B cell (primary cell): Measurements from ENCODE around the gene TTYH3. TPM values are rescaled to one million over a fixed set of nuclear protein-coding genes. Genes with fewer than 3 reads are reported as not detected.

Experiments used
- ATAC-seq: fragments of 200-7000 bp; cut with Tn5 transposase; one replicate; pipeline ENCODE4 v1.10.0; 2021; ENCODE audit warnings: low read depth, mild to moderate bottlenecking, moderate number of reproducible peaks, moderate library complexity
- CTCF ChIA-PET: fragments of 350-600 bp; sonication (Branson Sonifier 250); formaldehyde crosslinking; loops from one replicate; lab custom pipeline; 2021; ENCODE audit warnings: antibody characterized with exemption, inconsistent platforms; lab: Charles Lee
- POLR2A ChIA-PET: fragments of 350-600 bp; sonication (Branson Sonifier 250); formaldehyde crosslinking; loops from one replicate; lab custom pipeline; 2021; ENCODE audit warnings: antibody characterized with exemption; lab: Charles Lee
- DNase-seq: peaks from one replicate; pipeline ENCODE4 v3.0.0; 2013
- H2AFZ ChIP-seq: 2 replicates; pipeline ENCODE4 v1.6.1; 2012; ENCODE audit warnings: mild to moderate bottlenecking, low read depth, low read length; ENCODE audit not compliant: insufficient read depth, poor library complexity, severe bottlenecking
- H3K27ac ChIP-seq, 2 donors: 1 replicate in 1 of 2; 2 replicates in 1 of 2; pipeline ENCODE4 v1.5.1; 2012 to 2013; ENCODE audit warnings: low read length in 2 of 2, mild to moderate bottlenecking in 2 of 2, moderate library complexity in 1 of 2
- H3K27me3 ChIP-seq, 4 experiments: fragments of 200-600 bp in 1 of 4; sonication (generic) in 1 of 4; replicated peaks in 1 of 4; 1 replicate in 2 of 4; 2 replicates in 2 of 4; pipeline versions ENCODE4 v1.6.1 to v1.7.0; 2013 to 2016; ENCODE audit warnings: low read length in 3 of 4, mild to moderate bottlenecking in 2 of 4, mixed read lengths in 1 of 4, moderate library complexity in 1 of 4; ENCODE audit not compliant: insufficient read depth in 4 of 4, control insufficient read depth in 3 of 4; ENCODE audit errors: control extremely low read depth in 1 of 4
- H3K36me3 ChIP-seq, 2 experiments: replicated peaks in 1 of 2; 1 replicate in 1 of 2; 2 replicates in 1 of 2; pipeline versions ENCODE4 v1.6.1 to v1.7.1; 2013; ENCODE audit warnings: low read length in 1 of 2; ENCODE audit not compliant: insufficient read depth in 2 of 2, control insufficient read depth in 1 of 2; ENCODE audit errors: control extremely low read depth in 1 of 2, extremely low read depth in 1 of 2
- H3K4me1 ChIP-seq, 2 donors: fragments of 200-600 bp in 1 of 2; sonication (generic) in 1 of 2; 1 replicate in 1 of 2; 2 replicates in 1 of 2; pipeline versions ENCODE4 v1.5.1 to v1.6.1; 2013 to 2017; ENCODE audit warnings: low read length in 2 of 2; ENCODE audit not compliant: control insufficient read depth in 2 of 2, insufficient read depth in 2 of 2
- H3K4me2 ChIP-seq: replicated peaks from 2 replicates; pipeline ENCODE3; 2012; ENCODE audit warnings: mild to moderate bottlenecking, low read depth, low read length; ENCODE audit not compliant: poor library complexity, severe bottlenecking
- H3K4me3 ChIP-seq, 5 experiments: fragments of 200-600 bp in 1 of 5; sonication (generic) in 1 of 5; 1 replicate in 3 of 5; 2 replicates in 2 of 5; pipeline versions ENCODE4 v1.5.1 to v1.7.0; 2011 to 2016; ENCODE audit warnings: low read length in 4 of 5, mild to moderate bottlenecking in 4 of 5, low read depth in 2 of 5, control low read depth in 1 of 5, moderate library complexity in 1 of 5; ENCODE audit not compliant: insufficient read depth in 1 of 5; ENCODE audit errors: control extremely low read depth in 1 of 5, extremely low read depth in 1 of 5
- H3K79me2 ChIP-seq: fragments of 200-600 bp; sonication (generic); one replicate; pipeline ENCODE4 v1.6.0; 2016; ENCODE audit warnings: low read length; ENCODE audit not compliant: control insufficient read depth, insufficient read depth
- H3K9ac ChIP-seq: fragments of 200-600 bp; sonication (generic); 2 replicates; pipeline ENCODE4 v1.6.1; 2017; ENCODE audit warnings: mild to moderate bottlenecking, low read length, moderate library complexity
- H3K9me3 ChIP-seq, 3 donors: one replicate each; pipeline versions ENCODE4 v1.6.1 to v1.7.1; 2013; ENCODE audit warnings: low read length in 2 of 3; ENCODE audit not compliant: control insufficient read depth in 2 of 3, insufficient read depth in 1 of 3; ENCODE audit errors: control extremely low read depth in 1 of 3
- H4K20me1 ChIP-seq: 2 replicates; pipeline ENCODE4 v1.6.0; 2012; ENCODE audit warnings: mild to moderate bottlenecking, low read length; ENCODE audit not compliant: insufficient read depth, control insufficient read depth, poor library complexity, severe bottlenecking
- H3K27ac Mint-ChIP-seq: one replicate; pipeline ENCODE4 v1.8.0; 2021; ENCODE audit warnings: mixed read lengths
- H3K27me3 Mint-ChIP-seq: one replicate; pipeline ENCODE4 v1.8.0; 2021; ENCODE audit warnings: mixed read lengths
- H3K4me1 Mint-ChIP-seq: one replicate; pipeline ENCODE4 v1.8.0; 2021; ENCODE audit warnings: mixed read lengths
- H3K4me3 Mint-ChIP-seq: one replicate; pipeline ENCODE4 v1.8.0; 2021; ENCODE audit warnings: mixed read lengths
- H3K9me3 Mint-ChIP-seq: one replicate; pipeline ENCODE4 v1.8.0; 2022; ENCODE audit warnings: mixed read lengths; ENCODE audit not compliant: insufficient read depth
- EZH2 ChIP-seq: IDR thresholded peaks from 2 replicates; pipeline ENCODE4 v1.6.1; 2012; ENCODE audit warnings: borderline replicate concordance, low read depth, mild to moderate bottlenecking, moderate library complexity, low read length; ENCODE audit not compliant: insufficient read depth, poor library complexity, severe bottlenecking
- WGBS: methylation state at CpG from one replicate; pipeline ENCODE4 v1.1.5; 2013; ENCODE audit warnings: missing lambda C conversion rate; ENCODE audit not compliant: insufficient coverage; 5-methylcytosine and 5-hydroxymethylcytosine counted together
- intact Hi-C: fragments of 100-400 bp; cut with micrococcal nuclease; formaldehyde crosslinking; loops from one replicate; pipeline ENCODE4 v1.10.0; 2022
- polyA plus RNA-seq: library from polyadenylated mRNA; depleted of rRNA; stranded (reverse); fragments of >200 nt; gene quantifications from 2 replicates; pipeline ENCODE4 v1.2.3, GENCODE V29; 2012
- total RNA-seq, 2 donors: library from RNA; stranded (reverse); fragments of 120-200 nt in 1 of 2; gene quantifications; 1 replicate in 1 of 2; 2 replicates in 1 of 2; pipeline versions ENCODE4 v1.2.3 to v1.2.4, GENCODE V29; 2013 to 2022
- TF ChIP-seq, protein P1 (sequence below): fragments of 200-600 bp; IDR thresholded peaks from one replicate; pipeline ENCODE4 v1.8.0; 2022; ENCODE audit warnings: antibody characterized with exemption, mild to moderate bottlenecking

TTYH3 gene
- total and polyA plus RNA-seq, 2 donors (not counting 1 experiment from before 2014, with no cell fraction given): 8.4 to 48.6 TPM

DNA sequence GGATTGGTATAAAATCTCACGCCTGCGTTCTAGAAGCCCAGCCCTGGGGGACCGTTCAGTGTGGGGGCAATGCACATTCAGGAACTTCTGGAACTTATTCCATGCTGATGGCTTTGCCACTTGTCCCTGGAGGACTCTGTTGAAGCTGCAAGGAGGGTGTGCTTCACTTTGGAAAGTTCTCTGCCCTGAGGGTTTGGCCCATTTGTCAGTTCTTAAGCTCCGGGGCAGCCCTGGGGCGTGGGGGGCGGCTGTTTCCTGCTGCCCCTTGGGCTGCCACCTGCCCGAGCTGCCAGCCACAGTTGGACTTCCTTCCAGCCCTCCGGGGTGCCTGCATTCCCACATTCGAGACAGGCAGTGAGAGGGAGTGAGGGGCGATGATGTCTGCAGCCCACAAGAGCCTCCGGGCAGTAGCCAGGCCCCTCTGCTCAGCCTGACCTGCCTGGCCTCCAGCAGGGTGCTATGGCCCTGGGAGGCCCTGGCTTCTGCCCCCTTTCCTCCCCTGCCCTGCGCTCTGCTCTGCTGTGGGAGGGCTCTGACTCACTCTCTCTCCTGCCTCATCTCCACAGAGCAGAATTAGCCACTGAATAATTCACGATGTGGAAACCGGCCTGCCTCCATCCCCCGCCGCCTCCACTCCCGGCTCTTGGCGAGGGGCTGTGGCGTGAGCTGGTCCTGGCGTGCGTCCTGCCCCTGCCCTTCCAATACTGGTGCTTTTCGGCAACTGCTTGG lies 1.9 kb downstream of the TTYH3 start:
- ATAC-seq: no peak
- CTCF ChIA-PET: interaction anchor here (0.9 to 1.3 kb wide), 3 partner anchors 25 to 47 kb away, joined by 3 read pairs; no protein-coding TSS in a partner anchor
- H3K9ac ChIP-seq: peak overlapping the region; percentile 94
- peaks cover 35 to 59% of the 10 kb centered on the region in 2 donors for H3K4me1 ChIP-seq
- peak overlapping the region; percentile 71 for H2AFZ ChIP-seq
- DNase-seq: peak; percentile 32
- WGBS: 44% methylated on average over 21 of the region's 22 CpGs
- H3K27me3 ChIP-seq: no peaks in the 10 kb centered on the region
- H3K4me2 ChIP-seq: peak overlapping the region; percentile 99
- Mint-ChIP-seq H3K27ac (peak overlapping the region; percentile 91), H3K9me3 (no peaks in the 10 kb centered on the region), H3K27me3 (no peaks in the 10 kb centered on the region), H3K4me3 (peak overlapping the region; percentile 92), H3K4me1 (peaks cover 46% of the 10 kb centered on the region)
- TF ChIP-seq, protein P1, sequence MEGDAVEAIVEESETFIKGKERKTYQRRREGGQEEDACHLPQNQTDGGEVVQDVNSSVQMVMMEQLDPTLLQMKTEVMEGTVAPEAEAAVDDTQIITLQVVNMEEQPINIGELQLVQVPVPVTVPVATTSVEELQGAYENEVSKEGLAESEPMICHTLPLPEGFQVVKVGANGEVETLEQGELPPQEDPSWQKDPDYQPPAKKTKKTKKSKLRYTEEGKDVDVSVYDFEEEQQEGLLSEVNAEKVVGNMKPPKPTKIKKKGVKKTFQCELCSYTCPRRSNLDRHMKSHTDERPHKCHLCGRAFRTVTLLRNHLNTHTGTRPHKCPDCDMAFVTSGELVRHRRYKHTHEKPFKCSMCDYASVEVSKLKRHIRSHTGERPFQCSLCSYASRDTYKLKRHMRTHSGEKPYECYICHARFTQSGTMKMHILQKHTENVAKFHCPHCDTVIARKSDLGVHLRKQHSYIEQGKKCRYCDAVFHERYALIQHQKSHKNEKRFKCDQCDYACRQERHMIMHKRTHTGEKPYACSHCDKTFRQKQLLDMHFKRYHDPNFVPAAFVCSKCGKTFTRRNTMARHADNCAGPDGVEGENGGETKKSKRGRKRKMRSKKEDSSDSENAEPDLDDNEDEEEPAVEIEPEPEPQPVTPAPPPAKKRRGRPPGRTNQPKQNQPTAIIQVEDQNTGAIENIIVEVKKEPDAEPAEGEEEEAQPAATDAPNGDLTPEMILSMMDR: no peak
- no peak for TF ChIP-seq EZH2
- intact Hi-C loops: loop anchor here (1.0 to 5.0 kb wide), 3 partner anchors 24 to 231 kb away; partner anchors contain the start of gene CHST12
- H3K79me2 ChIP-seq: peaks cover 64% of the 10 kb centered on the region
- POLR2A ChIA-PET: no interaction called here
- H3K4me3 ChIP-seq: peak overlapping the region in 4 of 5 experiments; percentile 81 to 97 (median 84)
- H3K27ac ChIP-seq: peak overlapping the region; percentile 68 to 71
- no peaks in the 10 kb centered on the region for H3K36me3 ChIP-seq
- peaks cover 20% of the 10 kb centered on the region for H4K20me1 ChIP-seq
- no peaks in the 10 kb centered on the region for H3K9me3 ChIP-seq
